ENCODE measurements around the gene C2CD2. TPM values are rescaled to one million over a fixed set of nuclear protein-coding genes. Genes with fewer than 3 reads are reported as not detected.

The C2CD2 gene
- total RNA-seq, 1 donor from 2014 or later = 31.1 TPM

DNA sequence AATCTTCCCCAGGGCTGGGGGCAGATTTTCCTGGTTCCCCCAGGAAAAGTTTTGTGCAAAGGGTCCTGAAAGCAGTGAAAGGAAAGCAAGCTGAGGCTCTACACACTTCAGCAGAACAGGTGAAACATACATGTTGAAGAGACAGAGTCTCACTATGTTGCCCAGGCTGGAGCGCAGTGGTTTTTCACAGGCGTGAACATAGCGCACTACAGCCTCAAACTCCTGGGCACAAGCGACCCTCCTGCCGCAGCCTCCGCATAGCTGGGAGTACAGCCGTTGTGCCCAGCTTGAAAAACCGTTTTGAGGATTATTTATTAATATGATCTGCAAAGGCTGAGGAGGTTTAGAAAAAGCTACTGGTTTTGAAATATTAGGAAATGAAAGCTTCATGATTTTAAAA lies 86.5 kb downstream of the C2CD2 start:
- H3K36me3 Mint-ChIP-seq = peaks cover 2% of the 10 kb centered on the region
- TF ChIP-seq, protein P1, sequence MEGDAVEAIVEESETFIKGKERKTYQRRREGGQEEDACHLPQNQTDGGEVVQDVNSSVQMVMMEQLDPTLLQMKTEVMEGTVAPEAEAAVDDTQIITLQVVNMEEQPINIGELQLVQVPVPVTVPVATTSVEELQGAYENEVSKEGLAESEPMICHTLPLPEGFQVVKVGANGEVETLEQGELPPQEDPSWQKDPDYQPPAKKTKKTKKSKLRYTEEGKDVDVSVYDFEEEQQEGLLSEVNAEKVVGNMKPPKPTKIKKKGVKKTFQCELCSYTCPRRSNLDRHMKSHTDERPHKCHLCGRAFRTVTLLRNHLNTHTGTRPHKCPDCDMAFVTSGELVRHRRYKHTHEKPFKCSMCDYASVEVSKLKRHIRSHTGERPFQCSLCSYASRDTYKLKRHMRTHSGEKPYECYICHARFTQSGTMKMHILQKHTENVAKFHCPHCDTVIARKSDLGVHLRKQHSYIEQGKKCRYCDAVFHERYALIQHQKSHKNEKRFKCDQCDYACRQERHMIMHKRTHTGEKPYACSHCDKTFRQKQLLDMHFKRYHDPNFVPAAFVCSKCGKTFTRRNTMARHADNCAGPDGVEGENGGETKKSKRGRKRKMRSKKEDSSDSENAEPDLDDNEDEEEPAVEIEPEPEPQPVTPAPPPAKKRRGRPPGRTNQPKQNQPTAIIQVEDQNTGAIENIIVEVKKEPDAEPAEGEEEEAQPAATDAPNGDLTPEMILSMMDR (IDR thresholded peaks at IDR 0.05; ENCODE audit: unreplicated experiment) = no peak
- H3K27ac Mint-ChIP-seq = no peak overlapping the region
- H3K4me3 Mint-ChIP-seq = no peak overlapping the region
- H3K4me1 Mint-ChIP-seq = peaks cover 2% of the 10 kb centered on the region
- H3K27me3 Mint-ChIP-seq (ENCODE audit: low read depth) = no peaks in the 10 kb centered on the region
- H3K9me3 Mint-ChIP-seq = no peaks in the 10 kb centered on the region
- no peak for DNase-seq (ENCODE audit: low spot score in 2 of 2, unreplicated experiment in 2 of 2)

DNA sequence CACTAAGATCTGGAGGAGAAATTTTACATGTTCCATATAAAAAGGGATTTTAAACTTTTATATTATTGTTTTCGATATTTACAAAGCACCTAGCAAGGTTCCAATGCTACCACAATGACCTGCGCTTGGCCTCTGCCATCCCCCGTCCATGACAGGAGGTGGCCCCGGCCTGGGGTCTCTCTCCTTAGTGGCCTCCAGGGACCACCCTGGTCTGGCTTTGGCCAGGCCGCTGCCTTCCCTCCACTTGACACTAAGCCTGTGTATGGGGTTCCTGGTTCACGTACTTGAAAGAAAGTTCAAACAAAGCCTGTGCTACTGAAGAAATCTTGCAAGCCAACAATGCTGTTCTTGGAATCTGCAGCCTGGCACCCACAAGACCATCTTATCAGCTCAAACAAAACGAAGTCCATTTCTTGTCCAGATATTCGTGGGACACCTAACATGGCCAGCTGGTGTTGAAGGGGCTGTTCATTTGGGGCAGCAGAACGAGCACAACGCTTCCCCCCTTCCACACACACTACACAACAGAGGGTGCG lies 87.5 kb downstream of the C2CD2 start:
- Mint-ChIP-seq H3K27me3 (ENCODE audit: low read depth) (no peaks in the 10 kb centered on the region), H3K4me3 (no peak overlapping the region), H3K27ac (no peak overlapping the region), H3K9me3 (no peaks in the 10 kb centered on the region), H3K36me3 (peaks cover 2% of the 10 kb centered on the region), H3K4me1 (peaks cover 2% of the 10 kb centered on the region)
- TF ChIP-seq, protein P1 (IDR thresholded peaks at IDR 0.05; ENCODE audit: unreplicated experiment) = no peak
- DNase-seq (ENCODE audit: low spot score in 2 of 2, unreplicated experiment in 2 of 2) = no peak

DNA sequence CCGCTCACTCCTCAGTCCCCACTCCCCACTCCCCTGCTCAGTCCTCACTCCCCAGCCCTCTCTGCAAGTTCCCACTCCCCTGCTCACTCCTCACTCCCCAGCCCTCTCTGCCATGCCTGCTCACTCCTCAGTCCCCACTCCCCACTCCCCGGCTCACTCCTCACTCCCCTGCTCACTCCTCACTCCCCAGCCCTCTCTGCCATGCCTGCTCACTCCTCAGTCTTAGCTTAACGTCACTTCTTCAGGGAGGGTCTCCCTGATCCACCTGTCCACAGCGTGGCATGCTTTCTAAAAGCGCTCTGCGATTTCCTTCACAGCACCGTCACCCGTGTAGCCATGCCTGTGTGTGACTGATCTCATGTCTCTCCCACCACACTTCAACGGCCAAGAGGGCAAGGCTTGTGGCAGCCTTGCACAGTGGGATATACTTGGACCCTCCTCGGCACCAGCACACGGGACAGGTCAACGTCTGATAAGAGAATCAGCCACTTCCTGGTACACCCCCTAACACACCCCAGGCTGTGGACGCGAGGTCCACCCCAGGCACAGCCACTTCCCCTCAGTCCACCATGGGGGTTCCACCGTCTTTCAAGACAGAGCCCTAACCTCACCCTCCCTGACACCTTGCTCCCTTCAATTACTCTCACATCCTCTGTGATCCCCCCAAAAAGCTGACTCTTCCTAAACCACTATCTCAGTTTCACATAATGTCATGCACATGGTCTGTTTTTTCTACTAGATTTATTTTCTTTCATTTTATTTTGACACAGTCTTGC lies 88.6 kb downstream of the C2CD2 start:
- no peaks in the 10 kb centered on the region for H3K9me3 Mint-ChIP-seq
- no peak overlapping the region for H3K4me3 Mint-ChIP-seq
- no peak overlapping the region for H3K27ac Mint-ChIP-seq
- TF ChIP-seq, protein P1 (IDR thresholded peaks at IDR 0.05; ENCODE audit: unreplicated experiment) = no peak
- peaks cover 2% of the 10 kb centered on the region for H3K4me1 Mint-ChIP-seq
- peaks cover 3% of the 10 kb centered on the region for H3K36me3 Mint-ChIP-seq
- no peaks in the 10 kb centered on the region for H3K27me3 Mint-ChIP-seq (ENCODE audit: low read depth)
- no peak for DNase-seq (ENCODE audit: low spot score in 2 of 2, unreplicated experiment in 2 of 2)

DNA sequence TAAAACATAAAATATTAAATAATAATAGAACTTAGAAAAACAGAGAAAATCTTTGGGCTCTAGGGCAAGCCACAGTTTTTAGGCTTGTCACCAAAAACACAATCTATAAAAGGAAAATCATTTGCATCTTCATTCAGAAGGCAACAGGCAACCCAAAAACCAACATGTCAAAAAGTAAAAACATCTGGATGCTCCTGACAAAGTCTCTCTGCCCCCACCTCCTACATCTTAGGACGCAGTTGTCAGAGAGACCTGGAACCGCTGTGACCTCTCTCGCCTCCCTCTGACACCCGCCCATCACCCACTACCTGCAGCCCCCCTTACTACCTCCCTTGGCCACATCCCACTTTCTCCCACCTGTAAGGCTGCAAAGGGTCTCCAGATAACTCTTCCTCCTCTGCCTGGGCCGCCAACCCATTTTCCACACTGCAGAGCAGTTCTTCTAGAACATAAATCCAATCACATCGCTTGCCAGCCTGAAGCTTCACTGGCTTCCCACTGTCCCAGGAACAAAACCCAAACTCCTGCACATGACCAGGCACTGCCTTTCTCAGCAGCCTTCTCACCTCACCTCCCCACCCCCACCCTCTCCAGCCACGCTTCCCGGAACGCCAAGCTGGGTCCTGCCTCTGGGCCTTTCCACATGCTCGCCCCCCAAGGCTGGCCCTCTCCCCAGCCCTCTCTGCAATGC lies 89.4 kb downstream of the C2CD2 start:
- Mint-ChIP-seq H3K27ac (no peak overlapping the region), H3K27me3 (ENCODE audit: low read depth) (no peaks in the 10 kb centered on the region), H3K4me1 (peaks cover 2% of the 10 kb centered on the region), H3K36me3 (peaks cover 3% of the 10 kb centered on the region), H3K9me3 (no peaks in the 10 kb centered on the region), H3K4me3 (no peak overlapping the region)
- no peak for DNase-seq (ENCODE audit: low spot score in 2 of 2, unreplicated experiment in 2 of 2)
- TF ChIP-seq, protein P1 (IDR thresholded peaks at IDR 0.05; ENCODE audit: unreplicated experiment) = no peak

DNA sequence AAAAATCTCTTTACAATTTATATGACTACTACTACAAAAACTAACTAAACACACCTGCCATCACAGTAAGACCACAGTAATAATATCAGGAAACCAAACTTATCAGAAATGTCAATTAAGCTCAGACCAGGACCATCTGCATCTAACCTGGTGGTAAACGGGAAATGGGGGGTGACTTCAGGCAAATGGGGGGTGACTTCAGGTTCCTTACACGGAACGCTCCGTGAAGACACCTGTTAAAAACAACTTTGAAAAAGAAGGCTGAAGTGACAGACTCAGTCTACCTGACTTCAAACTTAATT lies 90.4 kb downstream of the C2CD2 start:
- DNase-seq (ENCODE audit: low spot score in 2 of 2, unreplicated experiment in 2 of 2) = no peak
- H3K4me3 Mint-ChIP-seq = no peak overlapping the region
- no peaks in the 10 kb centered on the region for H3K9me3 Mint-ChIP-seq
- no peaks in the 10 kb centered on the region for H3K27me3 Mint-ChIP-seq (ENCODE audit: low read depth)
- H3K27ac Mint-ChIP-seq = no peak overlapping the region
- H3K36me3 Mint-ChIP-seq = peaks cover 3% of the 10 kb centered on the region
- peaks cover 2% of the 10 kb centered on the region for H3K4me1 Mint-ChIP-seq
- TF ChIP-seq, protein P1 (IDR thresholded peaks at IDR 0.05; ENCODE audit: unreplicated experiment) = no peak

All from mesothelial cell of epicardium (in vitro differentiated cells).